Measurements from ENCODE around the gene ESR2.
"Not testable (repeated sequence)": the region's sequence is repeated elsewhere in the genome, so short reads cannot be mapped to it uniquely, and the experiment has no call there.

The ESR2 gene

DNA sequence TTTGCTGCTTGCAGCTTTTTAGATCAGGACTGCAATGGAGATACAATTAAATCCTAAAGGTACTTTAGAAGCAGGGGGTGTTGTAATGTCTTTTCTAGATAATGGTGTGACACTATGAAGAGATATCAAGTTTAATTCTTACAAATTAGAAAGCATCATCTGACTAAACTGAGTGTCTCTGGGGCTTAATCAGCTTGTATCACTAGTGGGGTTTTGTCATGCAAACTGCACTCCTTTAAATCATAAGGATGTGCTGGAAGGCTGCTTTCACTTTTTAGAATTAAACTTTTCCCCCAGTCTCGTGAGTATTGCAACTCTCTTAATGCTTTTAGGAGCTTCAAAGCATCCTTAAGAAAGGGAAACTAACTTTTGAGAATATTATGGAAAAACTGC is 218.6 kb downstream of the ESR2 start:
- no peak for DNase-seq

DNA sequence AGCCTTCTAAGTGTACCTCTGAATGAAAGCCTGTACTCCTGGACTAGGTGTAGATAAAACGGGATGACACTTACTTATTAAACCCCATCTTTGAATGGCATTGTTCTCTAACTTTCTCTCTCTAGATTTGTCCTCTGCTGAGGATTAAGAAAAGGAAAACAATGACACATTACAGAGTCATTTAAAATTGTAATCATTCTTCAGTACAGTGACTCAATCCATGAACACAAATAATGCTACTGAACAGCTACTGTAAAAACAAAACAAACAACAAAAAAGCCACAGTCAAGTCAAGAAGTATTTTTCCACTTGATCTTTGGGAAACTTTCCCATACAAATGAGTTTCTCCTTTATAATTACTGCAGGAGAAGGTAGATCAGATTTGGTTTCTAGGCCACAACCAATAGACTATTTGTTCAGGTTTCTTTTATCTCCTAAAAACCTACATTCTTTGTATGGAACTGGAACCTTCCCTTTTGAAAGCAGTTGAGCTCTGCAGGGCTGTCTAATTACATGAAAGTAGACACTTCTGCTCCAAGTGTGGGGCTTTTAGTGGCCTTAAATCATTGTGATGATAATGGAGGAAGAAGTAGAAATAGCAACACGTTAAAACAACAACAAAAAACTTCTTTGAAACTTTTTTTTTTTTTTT is 219.1 kb downstream of the ESR2 start:
- no peak for DNase-seq

DNA sequence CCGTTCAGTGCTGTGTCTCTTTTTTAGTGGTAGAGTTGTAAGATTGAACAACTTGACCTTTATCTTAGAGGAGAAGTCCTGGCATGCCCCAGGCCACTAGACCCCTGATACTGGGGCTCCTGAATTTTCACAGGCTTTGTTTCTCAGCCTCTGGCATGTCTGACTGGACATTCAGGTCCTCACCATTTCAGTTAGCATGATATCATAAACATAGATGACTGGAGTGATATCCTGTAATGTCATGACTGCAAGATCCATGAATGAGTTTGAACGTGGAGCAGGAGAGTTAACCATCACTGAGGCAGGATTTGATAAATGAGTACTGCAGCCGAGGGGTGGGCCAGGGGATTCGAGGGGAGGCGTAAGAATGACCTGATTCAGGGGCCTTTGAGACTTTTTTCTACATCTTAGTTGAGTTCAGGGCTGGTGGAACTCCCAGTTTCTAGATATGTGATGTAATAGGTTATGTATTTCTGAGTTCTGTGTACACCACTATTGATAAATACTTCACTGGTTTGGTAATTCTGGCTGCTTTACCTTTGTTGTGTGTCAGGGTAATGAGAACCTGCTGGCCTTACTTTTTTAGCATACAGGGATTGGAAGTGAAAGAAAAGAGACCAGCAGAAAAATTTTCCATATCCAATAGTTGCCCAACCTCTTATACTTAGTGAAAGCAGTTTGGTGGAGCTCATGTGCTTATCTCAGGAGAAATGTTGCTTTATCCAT is 224.4 kb downstream of the ESR2 start:
- no peak for DNase-seq

DNA sequence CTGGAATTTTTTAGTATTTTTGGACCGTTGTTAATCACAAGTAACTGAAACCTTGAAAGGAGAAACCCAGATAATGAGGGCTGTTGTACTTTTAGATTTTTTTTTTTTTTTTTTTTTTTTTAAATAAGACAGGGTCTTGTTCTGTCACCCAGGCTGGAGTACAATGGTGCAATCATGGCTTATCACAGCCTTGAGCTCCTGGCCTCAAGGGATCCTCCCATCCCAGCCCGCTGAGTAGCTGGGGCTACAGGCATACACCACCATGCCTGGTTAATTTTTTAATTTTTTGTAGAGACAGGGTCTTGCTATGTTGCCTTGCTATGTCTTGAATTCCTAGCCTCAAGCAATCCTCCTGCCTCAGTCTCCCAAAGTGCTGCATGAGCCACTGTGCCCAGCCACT is 229.7 kb downstream of the ESR2 start:
- DNase-seq = no peak

DNA sequence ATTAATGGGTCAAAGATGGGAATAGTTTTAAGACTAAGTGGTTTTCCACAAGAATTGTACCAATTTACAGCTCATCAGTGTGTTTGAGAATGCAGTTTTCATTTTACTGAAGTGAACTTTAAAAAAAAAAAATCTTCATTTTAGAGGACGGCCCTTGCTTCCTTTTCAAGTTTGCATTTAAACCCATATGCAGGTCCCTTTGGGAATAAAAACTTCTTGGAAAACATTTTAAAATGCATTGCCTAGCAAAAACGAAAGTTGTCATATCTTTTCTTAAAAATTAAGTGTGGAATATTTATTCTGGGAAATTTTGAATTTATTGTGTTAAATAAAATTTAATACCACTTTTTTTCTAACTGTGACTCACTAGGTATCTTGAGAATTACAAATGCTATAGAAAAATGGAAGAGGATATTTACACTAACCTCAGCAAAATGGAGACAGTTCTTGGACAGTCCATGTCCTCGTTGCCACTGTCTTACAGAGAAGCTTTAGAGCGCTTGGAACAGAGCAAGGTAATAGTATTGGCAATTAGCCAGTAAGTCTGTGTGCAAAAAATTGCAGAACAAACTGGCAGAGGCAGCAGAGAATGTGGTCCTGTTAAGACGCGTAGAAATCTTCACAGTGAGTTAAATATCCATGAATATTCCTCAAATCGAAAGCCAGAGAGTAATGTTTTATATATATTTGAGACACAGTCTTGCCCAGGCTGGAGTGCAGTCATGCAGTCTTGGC is 231.6 kb downstream of the ESR2 start:
- no peak for DNase-seq

DNA sequence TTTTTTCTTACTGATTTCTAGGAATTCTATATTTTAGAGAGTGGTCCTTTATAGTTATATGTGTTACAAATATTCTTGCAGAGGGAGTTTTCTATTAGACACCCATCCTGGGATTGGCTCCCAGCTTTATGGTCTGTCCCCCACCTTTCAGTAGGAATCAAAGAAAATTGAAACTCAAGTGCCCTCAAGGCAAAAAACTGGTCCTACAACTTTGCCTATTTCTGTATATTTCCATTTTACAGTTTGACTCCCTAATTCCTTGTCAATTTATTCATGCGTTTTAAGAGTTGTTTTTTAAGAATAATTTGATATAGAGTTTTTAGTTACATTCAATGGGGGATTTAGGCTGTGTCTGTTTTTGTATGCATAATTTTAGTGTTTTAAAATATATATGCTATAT is 232.5 kb downstream of the ESR2 start:
- DNase-seq = no peak

DNA sequence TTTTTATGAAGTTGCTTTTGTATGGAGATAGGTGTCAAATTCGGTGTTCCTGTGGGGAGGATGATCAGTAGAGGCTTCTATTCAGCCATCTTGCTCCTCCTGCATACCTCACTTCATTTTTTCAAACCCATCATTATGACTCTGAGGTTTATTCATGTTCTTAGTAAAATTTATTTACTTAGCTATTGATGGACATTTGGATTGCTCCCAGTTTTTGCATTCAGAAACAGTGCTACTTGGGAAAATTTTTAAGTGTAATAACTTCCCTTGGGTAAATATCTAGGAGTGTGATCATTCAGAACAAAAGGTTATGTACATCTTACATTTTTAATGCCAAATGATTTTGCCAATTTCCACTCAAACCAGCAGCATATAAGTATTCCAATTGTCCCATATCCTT is 233.1 kb downstream of the ESR2 start:
- no peak for DNase-seq

DNA sequence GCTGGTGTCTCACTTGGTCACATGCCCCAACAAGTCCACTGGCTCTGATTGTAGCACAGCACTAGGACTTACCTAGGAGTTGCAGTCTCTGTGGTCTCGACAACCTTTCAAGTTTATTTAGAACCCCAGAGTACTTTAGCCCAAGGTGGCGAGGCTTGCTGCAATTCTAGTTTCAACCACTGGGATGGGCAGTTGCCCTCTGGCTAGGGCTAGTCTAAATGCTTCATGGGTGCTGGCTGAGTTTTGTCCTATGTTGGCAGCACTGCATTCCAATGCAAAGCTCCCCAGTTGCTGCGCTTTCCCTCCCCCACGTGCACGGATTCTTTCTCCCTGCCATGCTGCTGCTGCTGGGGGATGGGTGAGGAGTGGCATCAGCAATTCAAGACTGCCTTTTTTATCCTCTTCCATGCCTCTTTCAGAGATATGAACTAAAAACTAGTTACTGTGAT is 233.5 kb downstream of the ESR2 start:
- DNase-seq = peak; percentile 34

DNA sequence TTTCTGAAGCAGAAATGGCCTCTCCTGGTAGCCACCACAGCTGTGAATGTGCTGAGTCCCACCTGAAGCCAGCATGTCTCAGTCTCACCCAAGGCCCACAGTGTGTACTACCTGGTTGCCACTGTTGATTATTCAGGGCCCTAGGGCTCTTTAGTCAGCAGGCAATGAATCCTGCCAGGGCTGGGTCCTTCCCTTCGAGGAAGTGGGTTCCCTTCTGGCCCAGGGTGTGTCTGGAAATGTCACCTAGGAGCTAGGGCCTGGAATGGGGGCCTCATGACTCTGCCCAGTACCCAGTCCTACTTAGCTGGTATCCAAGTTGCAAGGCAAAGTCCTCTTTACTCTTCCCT is 234.0 kb downstream of the ESR2 start:
- DNase-seq = no peak

DNA sequence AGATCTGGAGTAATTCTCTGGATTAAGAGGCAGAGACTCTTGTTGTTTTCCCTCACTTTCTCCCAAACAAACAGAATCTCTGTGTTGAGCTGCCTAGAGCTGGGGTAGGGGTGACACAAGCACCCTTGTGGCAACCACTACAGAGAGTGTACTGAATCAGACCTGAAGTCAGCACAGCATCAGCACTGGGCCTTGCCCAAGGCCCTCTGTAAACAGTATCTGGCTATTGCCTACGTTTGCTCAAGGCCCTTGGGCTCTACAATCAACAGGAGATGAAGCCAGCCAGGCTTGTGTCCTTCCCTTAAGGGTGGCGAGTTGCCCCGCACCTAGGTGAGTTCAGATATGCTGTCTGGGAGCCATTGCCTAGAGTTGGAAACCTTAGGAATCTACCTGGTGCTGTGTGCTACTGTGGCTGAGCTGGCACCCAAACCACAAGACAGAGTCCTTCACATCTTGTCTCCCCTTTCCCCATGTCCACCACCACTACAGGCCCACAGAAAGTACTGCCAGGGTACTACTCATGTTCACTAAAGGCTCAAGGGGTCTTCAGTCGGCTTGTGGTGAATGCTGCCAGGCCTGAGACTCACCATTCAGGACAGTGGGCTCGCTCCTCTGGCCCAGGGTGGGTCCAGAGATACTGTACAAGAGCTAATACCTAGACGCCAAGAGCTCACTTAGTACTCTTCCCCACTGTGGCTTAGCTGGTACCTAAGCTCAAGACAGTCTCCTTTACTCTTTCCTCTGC is 234.5 kb downstream of the ESR2 start:
- DNase-seq = no peak

DNA sequence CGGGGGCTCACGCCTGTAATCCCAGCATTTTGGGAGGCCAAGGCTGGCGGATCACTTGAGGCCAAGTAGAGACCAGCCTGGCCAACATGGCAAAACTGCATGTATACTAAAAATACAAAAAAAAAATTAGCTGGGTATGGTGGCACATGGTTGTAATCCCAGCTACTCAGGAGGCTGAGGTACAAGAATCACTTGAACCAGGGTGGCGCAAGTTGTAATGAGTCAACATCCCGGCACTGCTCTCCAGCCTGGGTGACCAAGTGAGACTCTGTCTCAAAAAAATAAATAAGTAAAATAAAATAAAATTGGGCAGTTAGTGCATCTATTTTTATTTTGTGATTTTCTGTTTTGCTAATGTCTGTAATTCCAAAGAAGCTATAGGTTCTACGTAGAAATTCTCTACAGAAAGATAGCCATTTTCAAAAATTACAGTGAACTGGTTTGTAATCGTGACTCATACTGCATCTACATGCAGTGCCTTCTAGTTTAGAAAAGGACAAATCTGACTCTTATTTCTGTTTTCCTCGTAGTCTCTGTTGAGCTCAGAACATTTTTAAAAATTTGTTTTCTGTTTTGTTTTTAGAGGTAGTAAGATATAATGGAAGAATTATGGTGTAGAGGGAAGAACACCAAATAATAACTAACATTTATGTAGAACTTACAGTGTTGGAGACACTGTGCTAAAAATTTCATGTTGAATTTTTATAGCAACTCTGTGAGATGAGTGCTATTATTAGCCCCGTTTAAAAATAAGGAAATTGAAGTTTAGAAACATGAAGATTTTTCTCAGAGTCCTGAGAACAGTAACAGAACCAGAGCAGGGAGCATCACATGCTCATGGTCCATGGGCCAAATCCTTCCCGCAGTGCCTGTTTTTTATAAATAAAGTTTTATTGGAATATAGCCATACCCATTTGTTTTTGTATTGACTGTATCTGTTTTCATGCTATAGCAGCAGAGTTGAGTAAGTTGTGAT is 240.2 kb downstream of the ESR2 start:
- no peak for DNase-seq

DNA sequence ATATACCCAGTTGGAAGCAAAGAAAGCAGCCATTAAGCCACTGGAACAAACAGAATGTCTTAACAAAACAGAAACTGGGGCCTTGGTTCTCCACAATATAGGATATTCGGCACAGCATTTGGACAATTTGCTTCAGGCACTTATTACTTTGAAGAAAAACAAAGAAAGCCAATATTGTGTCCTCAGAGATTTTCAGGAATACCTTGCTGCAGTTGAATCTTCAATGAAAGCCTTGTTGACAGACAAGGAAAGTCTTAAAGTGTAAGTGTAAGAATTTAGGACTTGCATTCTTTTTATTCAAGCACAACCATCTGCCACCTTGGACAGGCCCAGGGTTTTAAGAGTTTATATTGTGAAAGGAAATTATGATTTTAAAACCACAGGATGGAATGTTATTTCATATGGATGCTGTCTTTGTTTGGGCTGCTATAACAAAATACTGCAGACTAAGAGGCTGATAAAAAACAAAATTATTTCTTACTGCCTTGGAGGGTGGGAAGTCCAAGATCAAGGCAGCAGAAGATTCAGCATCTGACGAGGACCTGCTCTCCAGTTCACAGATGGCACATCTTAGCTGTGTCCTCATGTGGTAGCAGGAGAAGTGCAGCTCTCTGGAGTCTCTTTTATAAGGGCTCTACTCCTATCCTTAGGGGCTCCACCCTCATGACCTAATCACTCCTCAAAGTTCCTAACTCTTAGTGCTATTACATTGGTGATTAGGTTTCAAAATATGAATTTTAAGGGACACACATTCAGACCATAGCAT is 244.4 kb downstream of the ESR2 start:
- DNase-seq = no peak

DNA sequence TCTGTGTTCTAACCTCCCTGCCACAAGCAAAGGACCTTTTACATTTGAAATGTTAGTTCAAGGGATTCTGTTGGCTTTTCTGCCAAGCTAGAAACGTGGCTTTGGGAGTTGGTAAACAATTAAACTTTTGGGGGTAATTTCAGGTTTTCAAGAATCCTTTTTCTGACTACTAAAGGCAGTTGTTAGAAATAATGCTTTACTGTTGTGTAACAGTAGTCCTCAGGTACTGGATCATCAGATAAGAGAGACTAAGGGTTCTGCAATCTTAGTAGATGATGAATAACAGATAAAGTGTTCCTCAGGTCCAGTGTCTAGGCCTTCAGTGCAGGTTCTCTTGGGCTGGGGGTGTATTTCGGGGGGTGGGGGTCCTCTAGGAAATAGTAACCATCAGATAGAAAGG is 249.1 kb downstream of the ESR2 start:
- DNase-seq = no peak

DNA sequence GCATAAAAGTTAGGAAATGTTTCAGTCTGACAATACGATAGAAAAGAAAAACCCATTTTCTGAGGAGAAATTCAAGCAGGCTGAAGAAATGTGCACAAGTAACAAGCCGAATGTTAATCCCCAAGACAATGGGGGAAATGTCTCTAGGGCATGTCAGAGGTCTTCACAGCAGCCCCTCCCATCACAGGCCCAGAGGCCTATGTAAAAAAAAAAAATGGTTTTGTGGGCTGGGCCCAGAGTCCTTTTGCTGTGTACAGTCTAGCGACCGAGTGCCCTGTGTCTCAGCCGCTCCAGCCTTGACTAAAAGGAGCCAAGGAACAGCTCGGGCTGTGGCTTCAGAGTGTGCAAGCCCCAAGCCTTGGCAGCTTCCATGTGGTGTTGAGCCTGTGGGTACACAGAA is 250.9 kb downstream of the ESR2 start:
- not testable (repeated sequence) for DNase-seq

DNA sequence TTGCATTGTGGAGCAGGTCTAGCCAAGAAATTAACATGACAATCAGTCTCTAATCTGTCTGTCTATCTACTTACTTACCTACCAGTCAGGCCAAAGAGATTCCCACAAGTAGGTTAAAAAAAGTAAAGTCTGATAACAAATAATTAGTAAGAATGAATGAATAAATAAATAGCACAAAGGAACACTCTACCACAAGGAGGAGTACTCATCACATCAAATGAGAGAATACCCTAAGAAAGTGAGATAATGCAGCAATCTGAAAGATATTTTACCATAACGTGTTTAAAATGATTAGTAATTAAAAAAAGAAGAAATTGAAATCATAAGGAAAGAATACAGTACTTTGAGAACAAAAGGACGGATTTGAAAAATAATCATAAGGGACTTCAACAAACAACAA is 254.1 kb downstream of the ESR2 start:
- DNase-seq = no peak

DNA sequence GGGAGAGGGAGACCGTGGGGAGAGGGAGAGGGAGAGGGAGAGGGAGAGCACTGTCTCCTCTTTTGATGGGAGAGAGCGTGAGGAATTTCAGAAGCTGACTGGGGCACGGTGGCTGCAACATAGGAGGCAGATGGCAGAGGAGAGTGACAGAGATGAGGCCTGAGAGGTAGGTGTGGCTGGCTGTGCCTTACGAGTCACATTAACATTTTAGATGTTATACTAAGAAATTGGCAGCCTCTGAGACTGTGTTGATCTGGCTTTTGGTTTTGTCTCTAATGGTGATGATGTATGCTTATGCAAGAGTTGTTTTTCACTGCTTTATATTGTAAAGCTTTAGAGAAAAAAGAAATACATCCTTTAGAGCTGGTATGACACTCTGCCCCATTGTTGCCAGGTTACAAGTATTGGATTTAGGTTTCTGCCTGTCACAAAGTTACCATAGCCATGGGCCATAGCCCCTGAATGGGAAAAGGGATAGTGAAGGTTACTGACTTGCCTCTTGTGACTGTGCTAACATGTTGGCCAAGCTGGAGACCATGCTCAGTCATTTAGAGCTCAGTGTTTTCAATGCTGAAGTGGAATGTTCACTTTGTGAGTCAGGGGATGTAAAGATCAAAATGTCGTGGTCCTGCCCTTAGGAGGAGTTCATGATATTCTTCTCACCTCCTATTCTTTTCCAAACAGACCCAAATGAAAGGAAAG is 255.2 kb downstream of the ESR2 start:
- DNase-seq = no peak

DNA sequence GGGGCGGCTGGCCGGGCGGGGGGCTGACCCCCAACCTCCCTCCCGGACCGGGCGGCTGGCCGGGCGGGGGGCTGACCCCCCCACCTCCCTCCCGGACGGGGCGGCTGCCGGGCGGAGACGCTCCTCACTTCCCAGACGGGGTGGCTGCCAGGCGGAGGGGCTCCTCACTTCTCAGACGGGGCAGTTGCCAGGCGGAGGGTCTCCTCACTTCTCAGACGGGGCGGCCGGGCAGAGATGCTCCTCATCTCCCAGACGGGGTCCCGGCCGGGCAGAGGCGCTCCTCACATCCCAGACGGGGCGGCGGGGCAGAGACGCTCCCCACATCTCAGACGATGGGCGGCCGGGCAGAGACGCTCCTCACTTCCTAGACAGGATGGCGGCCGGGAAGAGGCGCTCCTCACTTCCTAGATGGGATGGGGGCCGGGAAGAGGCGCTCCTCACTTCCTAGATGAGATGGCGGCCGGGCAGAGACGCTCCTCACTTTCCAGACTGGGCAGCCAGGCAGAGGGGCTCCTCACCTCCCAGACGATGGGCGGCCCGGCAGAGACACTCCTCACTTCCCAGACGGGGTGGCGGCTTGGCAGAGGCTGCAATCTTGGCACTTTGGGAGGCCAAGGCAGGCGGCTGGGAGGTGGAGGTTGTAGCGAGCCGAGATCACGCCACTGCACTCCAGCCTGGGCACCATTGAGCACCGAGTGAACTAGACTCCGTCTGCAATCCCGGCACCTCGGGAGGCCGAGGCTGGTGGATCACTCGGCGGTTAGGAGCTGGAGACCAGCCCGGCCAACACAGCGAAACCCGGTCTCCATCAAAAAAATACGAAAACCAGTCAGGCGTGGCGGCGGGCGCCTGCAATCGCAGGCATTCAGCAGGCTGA is 256.1 kb downstream of the ESR2 start:
- not testable (repeated sequence) for DNase-seq

DNA sequence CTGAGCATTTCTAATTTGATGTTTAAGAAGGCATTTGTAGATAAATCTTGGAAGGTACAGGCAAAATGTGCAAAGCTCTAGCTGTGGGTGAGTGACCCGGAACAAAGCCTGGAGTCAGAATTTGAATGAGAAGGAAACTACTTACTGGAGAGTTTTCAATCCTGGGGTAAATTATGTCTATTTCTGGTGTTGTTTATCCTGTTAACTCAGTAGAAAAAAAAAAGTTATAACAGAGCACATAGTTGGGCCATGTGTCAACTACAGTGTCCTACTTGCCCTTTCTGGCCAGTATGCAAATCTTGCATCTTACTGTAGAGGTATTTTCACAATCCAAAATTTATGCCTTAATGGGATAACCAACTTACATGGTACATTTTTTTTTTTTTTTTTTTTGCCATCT is 259.0 kb downstream of the ESR2 start:
- DNase-seq = no peak

All from 8988T (cell line).